Liver (tissue), 3 donors: ENCODE measurements around the gene INPP5E.

Experiments used
- ATF3 ChIP-seq: IDR thresholded peaks from 2 replicates; pipeline ENCODE4 v1.6.1; 2016; ENCODE audit warnings: antibody characterized with exemption
- CTCF ChIP-seq: fragments of 150-350 bp; IDR thresholded peaks from 2 replicates; pipeline ENCODE4 v1.5.1; 2017; ENCODE audit warnings: improper control_type of control experiment, low read depth, low read length; ENCODE audit not compliant: missing input control
- FOXA1 ChIP-seq: IDR thresholded peaks from 2 replicates; pipeline ENCODE4 v1.6.1; 2016; ENCODE audit warnings: antibody characterized with exemption
- JUND ChIP-seq, 2 donors: IDR thresholded peaks; 2 replicates each; pipeline ENCODE4 v1.6.1; 2016; ENCODE audit warnings: antibody characterized with exemption in 2 of 2
- RAD21 ChIP-seq, 2 donors: IDR thresholded peaks; 2 replicates each; pipeline ENCODE4 v1.6.1; 2016; ENCODE audit warnings: antibody characterized with exemption in 2 of 2, mild to moderate bottlenecking in 2 of 2
- TAF1 ChIP-seq: conservative IDR thresholded peaks from 2 replicates; pipeline ENCODE4 v1.6.1; 2016; ENCODE audit warnings: antibody characterized with exemption, mild to moderate bottlenecking
- YY1 ChIP-seq: IDR thresholded peaks from 2 replicates; pipeline ENCODE4 v1.6.1; 2016; ENCODE audit warnings: antibody characterized with exemption, mild to moderate bottlenecking
- ZBTB33 ChIP-seq: IDR thresholded peaks from 2 replicates; pipeline ENCODE4 v1.6.1; 2016; ENCODE audit warnings: antibody characterized with exemption
- donor health status: healthy.
- donor health status: healthy.

- no peak for TF ChIP-seq CTCF
- no peak for TF ChIP-seq TAF1
- TF ChIP-seq FOXA1, result no peak
- TF ChIP-seq JUND (IDR thresholded peaks at IDR 0.05), result no peak
- no peak for TF ChIP-seq ATF3
- TF ChIP-seq ZBTB33, result no peak
- no peak for TF ChIP-seq YY1
- TF ChIP-seq RAD21 (IDR thresholded peaks at IDR 0.05), result no peak
These were observed 44.0 kb upstream of the INPP5E start for GRCh38 chr9:136483589-136484152.
